GM18870 (cell line): ENCODE results near the gene BSN.

ENCODE experiments used
- ATAC-seq: cut with Tn5 transposase; IDR thresholded peaks from one replicate; pipeline ENCODE4 v1.9.1; 2021; ENCODE audit warnings: moderate library complexity; ENCODE audit not compliant: unreplicated experiment

BSN gene

DNA sequence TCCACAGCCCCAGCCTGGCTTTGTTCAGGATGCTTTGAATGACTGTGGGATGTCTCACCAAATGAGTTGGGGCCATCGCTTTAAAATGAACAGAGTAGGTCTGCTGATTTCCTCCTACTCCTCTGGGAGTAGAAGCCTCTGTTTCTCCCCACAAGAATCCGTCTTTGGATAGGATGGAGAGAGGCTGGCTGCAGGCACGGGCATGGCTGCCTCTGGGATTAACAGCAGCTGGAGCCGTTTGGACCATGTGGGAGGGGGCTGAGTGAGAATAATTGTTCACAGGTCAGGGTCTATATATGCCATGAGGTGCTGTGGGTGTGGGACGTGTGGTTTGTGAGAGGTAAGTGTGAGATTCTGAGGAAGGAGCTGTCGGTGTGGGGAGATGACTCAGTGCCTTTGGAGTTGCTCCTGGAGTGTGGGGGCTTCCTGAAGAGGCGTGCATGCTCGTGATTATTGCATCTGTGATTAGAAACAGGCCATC is 71.9 kb downstream of the BSN start:
- ATAC-seq, result no peak

- ATAC-seq, result no peak
These were observed 72.5 kb downstream of the BSN start for GRCh38 chr3:49626796-49627195.

- ATAC-seq, result no peak
These were observed 73.4 kb downstream of the BSN start for GRCh38 chr3:49627634-49628033.

DNA sequence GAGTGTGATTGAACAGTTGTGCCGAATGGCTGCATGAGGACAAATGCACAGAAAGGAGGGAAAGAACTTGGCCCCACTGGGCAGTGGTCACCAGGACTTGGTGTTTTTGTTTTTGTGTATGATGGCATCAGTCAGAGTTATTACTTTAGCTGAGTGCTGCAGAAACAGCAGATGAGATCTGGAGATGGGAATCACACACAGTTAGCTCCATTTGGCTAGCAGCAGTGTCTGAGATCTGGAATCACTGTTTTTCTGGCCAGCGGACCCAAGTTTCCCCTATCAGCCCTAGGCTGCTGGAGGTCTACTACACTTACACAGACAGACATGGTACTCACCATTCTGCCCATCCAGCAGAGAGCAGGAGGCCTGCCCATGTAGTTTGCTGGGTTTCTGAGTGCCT is 74.0 kb downstream of the BSN start:
- ATAC-seq, result no peak

DNA sequence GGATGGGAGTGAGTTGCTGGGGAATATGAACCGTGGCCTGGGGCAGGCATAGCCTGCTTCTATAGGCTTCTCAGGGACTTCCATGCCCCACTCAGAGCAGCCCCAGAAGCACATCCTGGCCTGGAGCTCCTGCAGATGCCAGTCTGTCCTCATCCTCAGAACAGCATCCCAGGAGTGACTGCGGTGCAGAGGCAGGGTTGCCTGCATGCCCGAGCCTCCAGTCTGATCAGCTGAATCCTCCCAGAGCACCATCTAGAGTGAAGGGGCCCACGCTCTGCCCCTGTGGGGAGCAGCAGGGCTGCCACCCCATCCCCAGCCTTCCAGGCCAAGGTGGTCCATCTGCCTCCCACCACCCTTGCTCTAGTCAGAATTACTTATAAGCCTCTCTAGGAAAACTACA is 75.2 kb downstream of the BSN start:
- ATAC-seq, result no peak

DNA sequence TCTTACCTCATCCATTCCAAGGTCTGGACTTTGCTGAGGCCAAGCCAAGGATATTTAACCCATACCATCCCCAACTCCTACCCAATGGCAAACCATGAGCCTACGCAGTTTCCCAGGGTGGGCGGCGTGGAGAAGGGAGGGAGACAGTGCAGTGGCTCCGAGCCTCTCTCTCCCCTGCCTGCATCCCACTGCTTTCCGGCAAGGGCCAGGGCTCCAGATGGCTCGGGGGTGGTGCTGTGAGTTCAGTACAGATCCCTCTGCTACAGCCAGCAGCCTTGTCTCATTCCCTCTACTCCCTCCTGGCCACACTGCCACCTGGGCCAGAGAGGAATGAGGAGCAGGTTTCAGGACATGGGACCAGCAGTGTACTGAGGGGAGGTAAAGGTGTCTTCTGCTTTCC is 75.6 kb downstream of the BSN start:
- ATAC-seq, result no peak

DNA sequence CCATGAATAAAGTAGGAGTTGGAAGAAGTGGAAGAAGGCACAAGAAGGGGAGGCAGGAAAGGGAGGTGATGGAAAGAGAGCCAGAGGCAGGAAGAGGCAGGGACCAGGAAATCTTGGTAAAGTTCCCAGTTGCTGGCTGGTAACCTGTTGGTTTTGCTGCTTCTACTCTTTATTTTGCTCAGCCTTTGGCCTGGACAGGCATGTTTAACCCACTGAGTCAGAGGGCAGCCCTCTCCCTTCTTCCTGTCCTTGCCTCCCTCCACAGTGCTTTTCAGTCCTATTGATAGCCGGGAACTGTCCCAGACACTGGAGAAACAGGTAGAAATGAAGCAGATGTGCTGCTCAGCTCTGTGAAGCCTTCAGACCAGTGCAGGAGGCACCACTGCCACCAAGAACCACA is 76.5 kb downstream of the BSN start:
- ATAC-seq, result no peak

DNA sequence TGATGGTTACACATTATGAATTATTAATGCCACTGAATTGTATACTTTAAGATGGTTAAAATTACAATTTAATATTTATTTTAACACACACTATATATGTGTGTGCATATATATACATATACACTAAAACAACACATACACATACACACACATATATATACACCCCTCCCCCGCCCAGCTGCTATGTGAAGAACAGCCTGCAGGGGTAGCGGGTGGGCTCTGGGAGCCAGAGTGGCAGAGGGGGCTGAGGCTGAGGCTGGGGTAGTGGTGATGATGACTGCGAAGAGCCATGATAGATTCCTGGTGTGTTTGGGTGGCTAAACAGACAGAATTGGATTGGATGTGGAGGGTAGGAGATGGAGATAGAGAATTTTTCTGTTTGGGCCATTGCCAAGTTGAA is 80.5 kb downstream of the BSN start:
- no peak for ATAC-seq

- ATAC-seq, result no peak
These were observed 82.8 kb downstream of the BSN start for GRCh38 chr3:49636883-49637609.

DNA sequence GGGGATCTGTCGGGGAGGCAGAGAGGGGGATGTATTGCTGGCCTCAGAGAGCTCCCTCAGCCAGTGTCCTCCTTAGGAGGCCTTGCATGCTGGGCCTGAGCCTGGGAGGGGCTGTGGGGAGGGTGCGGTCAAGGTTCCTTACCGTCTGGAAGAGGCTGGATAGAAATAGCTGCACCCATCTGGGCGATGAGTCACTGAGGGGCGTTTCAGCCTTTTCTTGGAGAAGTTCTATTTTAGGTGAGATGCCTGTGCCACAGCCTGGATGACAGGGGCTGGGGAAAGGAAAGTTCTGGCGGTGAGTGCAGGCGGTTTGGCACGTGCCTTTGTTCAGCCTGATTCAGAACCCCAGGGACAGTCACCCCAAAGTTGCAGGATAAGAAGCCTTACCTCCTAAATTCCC is 84.2 kb downstream of the BSN start:
- ATAC-seq, result no peak

GRCh38 chr3:49639551-49639950 is 85.3 kb downstream of the BSN start:
- no peak for ATAC-seq

DNA sequence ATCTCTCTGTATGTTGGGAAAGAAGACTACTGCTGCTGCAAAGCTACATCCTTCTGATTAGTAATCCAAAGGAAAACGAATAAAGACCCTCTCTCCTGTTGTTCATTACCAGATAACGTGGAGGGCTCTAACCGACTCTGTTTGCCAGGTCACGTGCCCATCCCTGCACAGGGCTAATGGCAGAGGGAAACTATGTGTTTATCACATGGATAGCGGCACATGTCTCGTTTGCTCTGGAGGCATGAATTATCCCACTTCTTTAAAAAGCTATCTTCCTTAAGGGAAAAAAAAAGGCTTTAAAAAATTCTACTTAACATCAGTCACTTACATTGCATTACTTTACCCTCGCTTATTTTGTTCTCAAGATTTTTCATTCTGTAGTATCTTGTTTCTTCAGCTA is 87.0 kb downstream of the BSN start:
- ATAC-seq, result no peak

- no peak for ATAC-seq
These were observed 87.8 kb downstream of the BSN start for GRCh38 chr3:49641921-49642707.

DNA sequence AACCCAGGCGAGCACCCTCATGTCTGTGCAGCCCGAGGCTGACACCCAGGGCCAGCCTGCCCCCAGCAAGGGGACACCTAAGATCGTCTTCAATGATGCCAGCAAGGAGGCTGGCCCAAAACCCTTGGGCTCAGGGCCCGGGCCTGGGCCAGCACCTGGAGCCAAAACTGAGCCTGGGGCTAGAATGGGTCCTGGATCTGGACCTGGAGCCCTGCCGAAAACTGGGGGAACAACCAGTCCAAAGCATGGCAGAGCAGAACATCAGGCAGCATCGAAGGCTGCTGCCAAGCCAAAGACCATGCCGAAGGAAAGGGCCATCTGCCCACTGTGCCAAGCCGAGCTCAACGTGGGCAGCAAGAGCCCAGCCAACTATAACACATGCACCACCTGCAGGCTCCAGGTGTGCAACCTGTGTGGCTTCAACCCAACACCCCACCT is 88.5 kb downstream of the BSN start:
- no peak for ATAC-seq

DNA sequence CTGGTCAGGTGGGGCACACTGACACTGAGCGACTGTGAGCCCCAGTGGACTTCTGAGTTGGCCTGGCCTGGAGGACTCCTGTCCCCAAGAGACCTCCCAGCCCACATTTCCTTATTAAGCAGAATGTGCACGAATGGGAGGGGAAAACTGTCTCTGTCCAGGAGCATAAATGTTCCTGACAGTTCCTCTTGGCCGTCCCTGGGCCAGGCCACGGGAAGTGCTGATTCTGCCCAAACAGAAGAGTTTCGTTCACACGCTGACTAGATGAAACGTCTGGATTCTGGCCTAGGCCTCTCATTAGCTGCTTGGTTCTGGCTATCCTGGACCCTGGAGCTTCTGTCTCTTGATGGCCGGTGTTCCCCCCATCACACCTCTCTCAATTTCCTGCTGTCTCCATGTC is 90.4 kb downstream of the BSN start:
- ATAC-seq, result no peak

GRCh38 chr3:49646236-49646635 is 92.0 kb downstream of the BSN start:
- no peak for ATAC-seq

GRCh38 chr3:49647741-49648140 is 93.5 kb downstream of the BSN start:
- ATAC-seq, result no peak

DNA sequence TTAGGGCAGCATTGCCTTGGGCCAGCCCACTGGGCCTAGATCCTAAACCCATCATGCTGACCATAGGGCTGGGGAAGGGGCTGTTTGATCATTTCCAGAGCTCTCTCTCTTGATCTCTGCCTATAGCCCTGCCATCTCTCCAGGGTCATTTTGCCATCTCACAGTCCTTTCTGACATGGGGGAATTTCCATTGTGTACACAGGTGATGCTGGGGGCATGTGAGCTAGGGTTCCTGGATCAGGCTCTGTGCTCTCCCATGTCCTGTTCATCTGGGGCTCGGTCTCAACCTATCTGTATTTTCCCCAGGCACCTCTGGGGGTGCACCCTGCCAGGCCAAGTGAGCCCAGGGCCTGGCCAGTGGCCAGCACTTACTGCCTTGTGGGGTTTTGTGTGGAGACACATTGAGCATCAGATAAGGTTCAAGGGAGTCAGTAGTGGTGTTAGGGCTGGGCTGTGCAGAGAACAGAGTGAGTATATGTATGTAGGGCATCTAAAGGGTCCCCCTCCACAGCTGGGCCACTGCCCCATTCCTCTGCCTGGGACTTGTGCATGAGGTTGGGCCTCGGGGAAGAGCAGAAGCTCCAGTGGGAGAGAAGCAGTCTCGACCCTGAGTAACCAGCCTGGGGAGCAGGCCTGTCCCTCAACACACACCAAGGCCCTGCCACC is 94.2 kb downstream of the BSN start:
- no peak for ATAC-seq

DNA sequence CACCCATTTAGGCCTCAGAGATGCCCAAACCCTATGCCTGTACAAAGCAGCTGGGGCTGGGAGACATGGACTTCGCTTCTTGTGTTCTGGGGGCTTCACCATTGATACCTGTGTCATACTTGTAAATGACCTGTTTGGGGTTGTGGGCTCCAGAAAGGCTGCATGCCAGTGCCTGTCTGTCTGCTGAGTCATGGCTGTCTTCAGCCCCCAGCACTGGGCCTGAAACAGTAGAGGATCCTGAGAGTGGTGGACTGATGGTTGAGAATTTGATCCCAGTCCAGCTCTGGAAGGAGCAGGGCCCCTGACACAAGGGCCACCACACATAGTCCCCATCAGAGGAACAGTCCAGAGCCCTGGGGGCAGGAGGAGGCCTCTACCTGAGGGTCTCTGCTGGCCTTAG is 95.3 kb downstream of the BSN start:
- no peak for ATAC-seq

GRCh38 chr3:49650177-49650576 is 95.9 kb downstream of the BSN start:
- ATAC-seq, result no peak

GRCh38 chr3:49650637-49651036 is 96.4 kb downstream of the BSN start:
- no peak for ATAC-seq
